T-helper 1 cell treated with Interleukin-12 subunit alpha and Interleukin-12 subunit beta and Interleukin-4 antibody, amounts not matched to agents 30 ng/mL and 1 ng/mL, for 36 hours (primary cell): Measurements from ENCODE around the gene C2orf68. TPM values are rescaled to one million over a fixed set of nuclear protein-coding genes. Genes with fewer than 3 reads are reported as not detected.

ENCODE experiments used
- total RNA-seq: library from RNA; stranded (reverse); gene quantifications from 2 replicates; pipeline ENCODE4 v1.2.3, GENCODE V29; 2022

The C2orf68 gene
- total RNA-seq, 1 donor from 2014 or later, result 45.2 TPM

Other genes starting within 250 kb of the C2orf68 start
- gene CAPG, start 201.7 kb downstream of the C2orf68 start, total RNA-seq, result 181 and 216 TPM in 2 replicates
- 0.74 and 0.83 TPM in 2 replicates for gene SH2D6, start 193.4 kb downstream of the C2orf68 start, total RNA-seq
- gene MAT2A, start 72.9 kb downstream of the C2orf68 start, total RNA-seq, result 288 and 294 TPM in 2 replicates
- 23.9 and 26.4 TPM in 2 replicates for gene GGCX, start 50.6 kb downstream of the C2orf68 start, total RNA-seq
- gene VAMP8, start 34.5 kb downstream of the C2orf68 start, total RNA-seq, result 146 and 147 TPM in 2 replicates
- 60.8 and 68.7 TPM in 2 replicates for gene VAMP5, start 27.6 kb downstream of the C2orf68 start, total RNA-seq
- gene RNF181, start 16.3 kb downstream of the C2orf68 start, total RNA-seq, result 111 and 122 TPM in 2 replicates
- 4.4 and 4.7 TPM in 2 replicates for gene TMEM150A, start 9.4 kb downstream of the C2orf68 start, total RNA-seq
- gene USP39, start 4.1 kb upstream of the C2orf68 start, total RNA-seq, result 76.3 and 81.8 TPM in 2 replicates
- gene SFTPB, start 56.1 kb upstream of the C2orf68 start, total RNA-seq, result not detected in 2 replicates
- gene GNLY, start 82.3 kb upstream of the C2orf68 start, total RNA-seq, result 330 and 349 TPM in 2 replicates
- 1.8 and 2.1 TPM in 2 replicates for gene ATOH8, start 141.9 kb upstream of the C2orf68 start, total RNA-seq